ENCODE results near the gene FGD5.
"Not testable (repeated sequence)": the region's sequence is repeated elsewhere in the genome, so short reads cannot be mapped to it uniquely, and the experiment has no call there.

FGD5 gene

GRCh38 chr3:14900881-14901873, 82.4 kb downstream of the FGD5 start:
- Histone ChIP-seq H3K27ac (ENCODE audit: low read depth, low read length) (no peak overlapping the region), H3K4me1 (ENCODE audit: control insufficient read depth in 1 of 2, insufficient read depth in 2 of 2, low read length in 2 of 2) (peaks cover 11 to 13% of the 10 kb centered on the region in 2 donors), H3K4me3 (ENCODE audit: low read depth in 1 of 2, low read length in 2 of 2) (no peak overlapping the region), H3K9ac (ENCODE audit: low read depth in 1 of 2, low read length in 2 of 2) (no peak overlapping the region), H3K27me3 (ENCODE audit: control insufficient read depth in 1 of 2, insufficient read depth in 2 of 2, low read length in 2 of 2) (no peaks in the 10 kb centered on the region), H3K9me3 (ENCODE audit: control insufficient read depth in 1 of 2, low read length in 2 of 2) (peaks cover 3 to 7% of the 10 kb centered on the region in 2 donors), H3K36me3 (ENCODE audit: control insufficient read depth in 1 of 2, insufficient read depth in 2 of 2, low read length in 2 of 2) (peaks cover 19 to 29% of the 10 kb centered on the region in 2 donors)

- Histone ChIP-seq H3K9ac (ENCODE audit: low read depth in 1 of 2, low read length in 2 of 2) (no peak overlapping the region), H3K4me3 (ENCODE audit: low read depth in 1 of 2, low read length in 2 of 2) (no peak overlapping the region), H3K27me3 (ENCODE audit: control insufficient read depth in 1 of 2, insufficient read depth in 2 of 2, low read length in 2 of 2) (no peaks in the 10 kb centered on the region), H3K27ac (ENCODE audit: low read depth, low read length) (no peak overlapping the region), H3K36me3 (ENCODE audit: control insufficient read depth in 1 of 2, insufficient read depth in 2 of 2, low read length in 2 of 2) (peaks cover 23 to 28% of the 10 kb centered on the region in 2 donors), H3K4me1 (ENCODE audit: control insufficient read depth in 1 of 2, insufficient read depth in 2 of 2, low read length in 2 of 2) (peaks cover 13 to 27% of the 10 kb centered on the region in 2 donors), H3K9me3 (ENCODE audit: control insufficient read depth in 1 of 2, low read length in 2 of 2) (peaks cover 3 to 7% of the 10 kb centered on the region in 2 donors)
Observed at GRCh38 chr3:14902719-14903118, 84.0 kb downstream of the FGD5 start.

GRCh38 chr3:14903501-14903900, 84.7 kb downstream of the FGD5 start:
- not testable (repeated sequence) for H3K27me3 ChIP-seq (ENCODE audit: control insufficient read depth in 1 of 2, insufficient read depth in 2 of 2, low read length in 2 of 2)
- peaks cover 17 to 32% of the 10 kb centered on the region in 2 donors for H3K4me1 ChIP-seq (ENCODE audit: control insufficient read depth in 1 of 2, insufficient read depth in 2 of 2, low read length in 2 of 2)

GRCh38 chr3:14905055-14905657, 86.4 kb downstream of the FGD5 start:
- peaks cover 15 to 25% of the 10 kb centered on the region in 2 donors for H3K4me1 ChIP-seq (ENCODE audit: control insufficient read depth in 1 of 2, insufficient read depth in 2 of 2, low read length in 2 of 2)
- H3K4me3 ChIP-seq (ENCODE audit: low read depth in 1 of 2, low read length in 2 of 2), result no peak overlapping the region
- no peak overlapping the region for H3K9ac ChIP-seq (ENCODE audit: low read depth in 1 of 2, low read length in 2 of 2)
- peaks cover 3 to 7% of the 10 kb centered on the region in 2 donors for H3K9me3 ChIP-seq (ENCODE audit: control insufficient read depth in 1 of 2, low read length in 2 of 2)
- no peaks in the 10 kb centered on the region for H3K27me3 ChIP-seq (ENCODE audit: control insufficient read depth in 1 of 2, insufficient read depth in 2 of 2, low read length in 2 of 2)
- no peak overlapping the region for H3K27ac ChIP-seq (ENCODE audit: low read depth, low read length)
- H3K36me3 ChIP-seq (ENCODE audit: control insufficient read depth in 1 of 2, insufficient read depth in 2 of 2, low read length in 2 of 2), result peaks cover 16 to 17% of the 10 kb centered on the region in 2 donors

More at GRCh38 chr3:14903501-14903900, 84.7 kb downstream of the FGD5 start:
- H3K9ac ChIP-seq (ENCODE audit: low read depth in 1 of 2, low read length in 2 of 2); H3K4me3 ChIP-seq (ENCODE audit: low read depth in 1 of 2, low read length in 2 of 2); H3K27ac ChIP-seq (ENCODE audit: low read depth, low read length); H3K9me3 ChIP-seq (ENCODE audit: control insufficient read depth in 1 of 2, low read length in 2 of 2): not testable (repeated sequence)
- peaks cover 16 to 21% of the 10 kb centered on the region in 2 donors for H3K36me3 ChIP-seq (ENCODE audit: control insufficient read depth in 1 of 2, insufficient read depth in 2 of 2, low read length in 2 of 2)

GRCh38 chr3:14906355-14906971, 87.7 kb downstream of the FGD5 start:
- Histone ChIP-seq H3K27me3 (ENCODE audit: control insufficient read depth in 1 of 2, insufficient read depth in 2 of 2, low read length in 2 of 2) (no peaks in the 10 kb centered on the region), H3K27ac (ENCODE audit: low read depth, low read length) (no peak overlapping the region), H3K4me1 (ENCODE audit: control insufficient read depth in 1 of 2, insufficient read depth in 2 of 2, low read length in 2 of 2) (peaks cover 8 to 19% of the 10 kb centered on the region in 2 donors), H3K4me3 (ENCODE audit: low read depth in 1 of 2, low read length in 2 of 2) (no peak overlapping the region), H3K36me3 (ENCODE audit: control insufficient read depth in 1 of 2, insufficient read depth in 2 of 2, low read length in 2 of 2) (peaks cover 15 to 16% of the 10 kb centered on the region in 2 donors), H3K9ac (ENCODE audit: low read depth in 1 of 2, low read length in 2 of 2) (no peak overlapping the region), H3K9me3 (ENCODE audit: control insufficient read depth in 1 of 2, low read length in 2 of 2) (peaks cover 3 to 7% of the 10 kb centered on the region in 2 donors)

GRCh38 chr3:14907043-14907966, 88.5 kb downstream of the FGD5 start:
- H3K27ac ChIP-seq (ENCODE audit: low read depth, low read length), result no peak overlapping the region
- H3K9me3 ChIP-seq (ENCODE audit: control insufficient read depth in 1 of 2, low read length in 2 of 2), result peaks cover 3 to 7% of the 10 kb centered on the region in 2 donors
- H3K9ac ChIP-seq (ENCODE audit: low read depth in 1 of 2, low read length in 2 of 2), result no peak overlapping the region
- H3K4me3 ChIP-seq (ENCODE audit: low read depth in 1 of 2, low read length in 2 of 2), result no peak overlapping the region
- H3K27me3 ChIP-seq (ENCODE audit: control insufficient read depth in 1 of 2, insufficient read depth in 2 of 2, low read length in 2 of 2), result no peaks in the 10 kb centered on the region
- peaks cover 15 to 16% of the 10 kb centered on the region in 2 donors for H3K36me3 ChIP-seq (ENCODE audit: control insufficient read depth in 1 of 2, insufficient read depth in 2 of 2, low read length in 2 of 2)
- H3K4me1 ChIP-seq (ENCODE audit: control insufficient read depth in 1 of 2, insufficient read depth in 2 of 2, low read length in 2 of 2), result peaks cover 6 to 19% of the 10 kb centered on the region in 2 donors

GRCh38 chr3:14909250-14909649, 90.5 kb downstream of the FGD5 start:
- Histone ChIP-seq H3K4me3 (ENCODE audit: low read depth in 1 of 2, low read length in 2 of 2) (no peak overlapping the region), H3K27ac (ENCODE audit: low read depth, low read length) (no peak overlapping the region), H3K9ac (ENCODE audit: low read depth in 1 of 2, low read length in 2 of 2) (no peak overlapping the region), H3K36me3 (ENCODE audit: control insufficient read depth in 1 of 2, insufficient read depth in 2 of 2, low read length in 2 of 2) (peaks cover 16 to 17% of the 10 kb centered on the region in 2 donors), H3K9me3 (ENCODE audit: control insufficient read depth in 1 of 2, low read length in 2 of 2) (peaks cover 3 to 7% of the 10 kb centered on the region in 2 donors), H3K4me1 (ENCODE audit: control insufficient read depth in 1 of 2, insufficient read depth in 2 of 2, low read length in 2 of 2) (peaks cover 6 to 19% of the 10 kb centered on the region in 2 donors), H3K27me3 (ENCODE audit: control insufficient read depth in 1 of 2, insufficient read depth in 2 of 2, low read length in 2 of 2) (no peaks in the 10 kb centered on the region)

- Histone ChIP-seq H3K27ac (ENCODE audit: low read depth, low read length) (no peak overlapping the region), H3K4me1 (ENCODE audit: control insufficient read depth in 1 of 2, insufficient read depth in 2 of 2, low read length in 2 of 2) (peaks cover 6 to 15% of the 10 kb centered on the region in 2 donors), H3K9ac (ENCODE audit: low read depth in 1 of 2, low read length in 2 of 2) (no peak overlapping the region), H3K36me3 (ENCODE audit: control insufficient read depth in 1 of 2, insufficient read depth in 2 of 2, low read length in 2 of 2) (peaks cover 0 to 10% of the 10 kb centered on the region in 2 donors), H3K27me3 (ENCODE audit: control insufficient read depth in 1 of 2, insufficient read depth in 2 of 2, low read length in 2 of 2) (no peaks in the 10 kb centered on the region), H3K4me3 (ENCODE audit: low read depth in 1 of 2, low read length in 2 of 2) (no peak overlapping the region), H3K9me3 (ENCODE audit: control insufficient read depth in 1 of 2, low read length in 2 of 2) (no peaks in the 10 kb centered on the region)
Observed at GRCh38 chr3:14911651-14912050, 92.9 kb downstream of the FGD5 start.
